CD4-positive, alpha-beta T cell treated with Interleukin-15 for 1 hour (primary cell): Measurements from ENCODE around the gene ATRNL1.
"Not testable (repeated sequence)": the region's sequence is repeated elsewhere in the genome, so short reads cannot be mapped to it uniquely, and the experiment has no call there.

Experiments
- DNase-seq: peaks from one replicate; pipeline ENCODE4 v3.0.0-alpha.2; 2020

ATRNL1 gene

DNA sequence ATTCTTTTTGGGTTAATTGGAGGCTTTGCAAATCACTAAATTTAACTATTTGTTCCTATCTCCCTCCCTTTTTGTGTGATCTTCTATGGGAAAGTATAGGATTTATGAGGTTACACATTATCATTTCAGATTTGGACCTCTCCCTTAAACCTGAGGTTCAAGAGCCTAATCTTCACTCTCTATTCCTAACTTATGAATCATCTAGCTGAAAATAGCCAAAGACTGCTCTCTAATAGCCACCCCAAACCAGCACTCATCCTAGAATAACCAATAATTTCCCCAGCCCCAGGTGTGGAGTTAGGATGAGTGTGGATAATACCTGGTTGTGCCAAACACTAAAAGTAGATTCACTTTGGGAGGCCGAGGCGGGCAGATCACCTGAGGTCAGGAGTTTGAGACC, 680.7 kb downstream of the ATRNL1 start:
- DNase-seq: no peak

DNA sequence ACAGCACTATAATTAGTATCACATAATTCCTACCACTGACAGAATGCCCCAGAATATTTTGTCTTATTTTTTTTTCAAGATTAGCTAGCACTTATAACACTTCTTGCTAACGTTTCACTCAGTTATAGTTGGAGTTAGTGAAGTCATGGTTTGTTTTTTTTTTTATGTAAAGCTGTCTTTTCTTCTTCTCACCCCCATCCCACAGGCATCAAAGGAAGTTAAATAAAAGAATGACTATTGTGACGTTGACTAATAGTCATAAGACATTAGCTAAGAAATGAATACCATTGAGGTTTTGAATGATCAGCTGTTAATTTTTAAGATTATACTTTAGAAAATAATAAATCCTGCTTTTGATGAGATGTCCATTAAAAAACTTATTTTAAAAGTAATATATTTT, 681.6 kb downstream of the ATRNL1 start:
- DNase-seq: no peak

DNA sequence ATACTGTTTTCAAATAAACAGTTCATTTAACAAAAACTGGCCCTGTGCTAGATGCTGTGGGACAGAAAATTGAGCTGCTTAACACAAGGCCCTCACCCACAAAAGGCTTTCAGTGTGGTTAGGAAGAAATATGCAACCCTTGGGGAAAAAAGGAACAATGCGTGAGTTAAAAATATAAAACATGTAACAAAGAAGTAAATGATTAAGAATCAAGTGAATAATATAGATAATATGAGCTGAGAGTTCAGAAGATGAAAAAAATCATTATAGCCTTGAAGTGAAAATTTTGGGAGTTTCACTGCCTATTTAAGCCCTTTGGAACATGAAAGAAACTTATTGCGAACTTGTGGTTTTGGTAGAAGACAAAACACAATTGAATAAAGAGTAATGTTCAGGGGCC, 684.5 kb downstream of the ATRNL1 start:
- no peak for DNase-seq

- no peak for DNase-seq
Observed at GRCh38 chr10:115790220-115790619, 697.1 kb downstream of the ATRNL1 start.

GRCh38 chr10:115795964-115796363, 702.8 kb downstream of the ATRNL1 start:
- no peak for DNase-seq

GRCh38 chr10:115801457-115801856, 708.3 kb downstream of the ATRNL1 start:
- DNase-seq: no peak

GRCh38 chr10:115801992-115802391, 708.8 kb downstream of the ATRNL1 start:
- DNase-seq: no peak

DNA sequence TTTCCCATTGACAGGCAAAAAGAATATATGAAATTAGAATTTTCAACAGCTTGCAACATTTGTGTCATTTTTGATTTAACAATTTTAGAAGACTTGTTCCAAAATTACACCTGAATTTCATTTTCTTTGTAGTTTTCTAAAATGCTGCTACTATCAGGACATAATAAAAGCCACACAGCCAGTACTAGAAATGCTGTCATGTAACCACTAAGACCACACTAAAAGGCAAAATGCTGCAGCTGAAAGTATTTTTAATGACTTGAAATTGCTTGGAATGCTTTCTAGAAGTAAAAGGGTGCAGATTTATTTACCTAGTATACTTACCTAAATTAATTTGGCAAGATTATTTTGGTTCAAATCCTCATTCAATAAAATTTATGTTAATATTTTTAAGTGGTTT, 709.7 kb downstream of the ATRNL1 start:
- DNase-seq: no peak

GRCh38 chr10:115814542-115814941, 721.4 kb downstream of the ATRNL1 start:
- no peak for DNase-seq

DNA sequence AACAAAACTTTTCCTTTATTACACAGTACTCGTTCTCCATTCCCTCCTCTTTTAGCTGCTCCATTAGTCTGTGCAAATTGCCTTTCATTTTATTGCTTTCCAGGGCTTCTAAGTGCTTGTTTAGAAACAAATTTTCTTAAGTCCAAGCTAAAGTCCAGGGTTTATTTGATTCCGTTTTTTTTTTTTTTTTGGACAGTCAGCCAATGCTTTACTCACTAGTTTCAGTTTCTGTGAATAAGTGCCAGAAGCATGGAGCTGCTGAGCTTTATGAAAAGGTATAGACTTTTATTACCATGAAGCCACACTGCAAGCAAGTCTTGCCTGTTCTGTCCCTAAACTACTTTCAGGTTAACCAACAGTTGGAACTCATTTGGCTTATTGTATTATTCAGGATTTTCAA, 724.8 kb downstream of the ATRNL1 start:
- no peak for DNase-seq

- DNase-seq: no peak
Observed at GRCh38 chr10:115826396-115826795, 733.2 kb downstream of the ATRNL1 start.

GRCh38 chr10:115827231-115828009, 734.3 kb downstream of the ATRNL1 start:
- no peak for DNase-seq

DNA sequence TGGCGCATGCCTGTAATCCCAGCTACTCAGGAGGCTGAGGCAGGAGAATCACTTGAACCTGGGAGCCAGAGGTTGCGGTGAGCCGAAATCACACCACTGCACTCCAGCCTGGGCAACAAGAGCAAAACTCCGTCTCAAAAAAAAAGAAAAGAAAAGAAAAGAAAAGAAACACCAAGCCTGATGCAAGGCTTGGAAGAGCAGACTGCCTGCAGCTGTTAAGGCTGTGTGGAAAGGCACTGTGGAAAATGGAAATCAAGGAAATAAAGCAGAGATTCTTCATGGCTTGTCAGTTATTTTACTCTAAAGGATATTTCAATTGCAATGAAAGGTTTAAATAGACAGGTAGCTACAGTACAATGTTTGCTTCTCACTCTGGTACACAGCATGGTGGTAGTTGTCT, 735.0 kb downstream of the ATRNL1 start:
- DNase-seq: not testable (repeated sequence)

GRCh38 chr10:115829521-115830205, 736.5 kb downstream of the ATRNL1 start:
- DNase-seq: no peak

GRCh38 chr10:115830265-115830970, 737.3 kb downstream of the ATRNL1 start:
- DNase-seq: no peak

DNA sequence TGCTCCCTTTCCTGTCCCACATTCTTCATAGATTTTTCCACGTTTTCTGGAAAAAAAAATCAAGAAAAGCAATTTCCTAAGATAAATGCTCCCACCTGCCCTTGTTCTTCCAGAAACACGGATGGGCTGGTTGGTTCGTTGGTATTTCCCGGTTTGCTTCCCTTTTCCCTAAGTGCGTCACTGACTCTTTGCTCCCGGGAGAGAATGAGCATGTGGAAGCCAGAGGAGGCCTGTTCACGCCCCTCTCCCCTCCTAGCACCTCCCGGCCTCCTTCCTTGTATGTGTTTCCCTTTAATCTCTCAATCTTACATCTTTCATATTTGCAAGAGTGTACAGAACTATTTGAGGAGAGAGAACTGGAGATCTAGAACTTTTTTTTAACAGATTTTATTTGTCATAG, 737.9 kb downstream of the ATRNL1 start:
- DNase-seq: no peak

- DNase-seq: no peak
Observed at GRCh38 chr10:115833119-115833518, 740.0 kb downstream of the ATRNL1 start.

DNA sequence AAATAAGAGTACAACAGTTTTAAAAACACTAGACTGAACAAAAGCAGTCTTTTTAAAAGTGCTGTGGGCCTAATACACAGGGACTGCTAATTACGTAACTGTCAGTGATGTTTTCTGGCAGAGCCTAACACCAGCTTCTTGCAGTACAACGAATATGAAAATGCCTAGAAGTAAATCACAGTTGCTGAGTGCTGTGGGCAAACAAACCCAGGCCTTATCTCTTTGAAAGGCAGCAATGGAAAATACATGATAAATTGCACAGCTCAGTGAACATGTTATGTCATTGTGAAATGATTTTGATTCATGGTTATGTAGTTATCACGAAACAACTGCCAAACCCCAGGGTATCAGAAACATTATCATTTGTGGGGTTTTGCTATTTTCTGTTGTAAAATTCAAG, 751.4 kb downstream of the ATRNL1 start:
- DNase-seq: no peak

GRCh38 chr10:115845921-115846320, 752.8 kb downstream of the ATRNL1 start:
- no peak for DNase-seq

DNA sequence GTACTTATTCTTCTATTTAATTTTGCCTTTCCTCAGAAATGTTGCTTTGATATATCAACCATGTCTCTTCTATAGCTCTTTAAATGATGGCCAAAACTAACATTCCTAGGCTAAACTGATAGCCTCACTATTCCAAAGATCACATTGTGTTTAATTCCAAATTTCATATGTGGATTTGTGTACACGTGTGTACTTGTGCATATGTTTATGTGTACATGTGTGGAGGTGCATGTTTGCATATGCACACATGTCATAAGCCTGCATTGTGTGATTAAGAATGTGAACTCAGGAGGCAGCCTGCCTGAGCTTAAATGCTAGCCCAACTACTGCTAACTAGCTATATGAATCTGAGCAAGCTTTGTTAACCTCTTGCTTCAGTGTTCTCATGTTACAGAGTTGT, 753.4 kb downstream of the ATRNL1 start:
- DNase-seq: no peak

- no peak for DNase-seq
Observed at GRCh38 chr10:115849197-115849596, 756.0 kb downstream of the ATRNL1 start.

DNA sequence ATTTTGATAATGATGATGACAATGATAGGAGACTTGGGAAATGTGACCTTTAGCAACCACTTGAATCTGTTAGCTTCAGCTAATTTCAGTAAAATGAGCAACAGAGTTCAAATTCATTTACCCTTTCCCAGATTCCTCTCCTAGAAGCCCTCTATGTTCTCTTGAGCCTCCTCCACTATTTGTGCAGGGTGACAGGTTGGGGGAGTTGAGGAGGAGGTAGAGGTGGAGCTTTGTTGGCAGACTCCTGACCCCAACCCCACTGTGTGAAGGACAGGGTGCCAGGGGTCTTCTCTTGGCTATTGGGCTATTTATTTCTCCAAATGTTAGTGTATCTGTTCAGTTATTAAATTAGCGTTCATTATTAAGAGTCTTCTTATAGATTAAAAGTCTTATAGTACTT, 757.5 kb downstream of the ATRNL1 start:
- no peak for DNase-seq

DNA sequence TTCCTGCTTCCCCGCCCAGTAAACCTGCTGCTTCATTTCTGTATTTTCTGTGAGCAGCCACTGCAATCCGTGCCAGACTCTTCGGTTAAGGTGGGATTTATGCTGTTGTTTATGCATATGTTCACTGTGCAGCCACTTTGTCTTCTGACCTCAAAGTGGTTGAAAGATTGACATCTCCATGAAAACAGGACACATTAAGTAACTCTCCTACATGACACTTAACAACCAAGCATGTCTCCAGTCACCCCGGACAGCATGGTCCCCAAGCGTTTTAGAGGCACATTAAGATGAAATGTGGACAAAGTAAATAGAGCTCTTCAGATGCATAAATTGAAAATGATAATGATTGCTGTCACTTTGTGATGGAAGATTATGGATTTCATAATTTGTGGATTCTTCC, 758.5 kb downstream of the ATRNL1 start:
- DNase-seq: no peak
